ENCODE data around the gene PDGFRB.

The PDGFRB gene

DNA sequence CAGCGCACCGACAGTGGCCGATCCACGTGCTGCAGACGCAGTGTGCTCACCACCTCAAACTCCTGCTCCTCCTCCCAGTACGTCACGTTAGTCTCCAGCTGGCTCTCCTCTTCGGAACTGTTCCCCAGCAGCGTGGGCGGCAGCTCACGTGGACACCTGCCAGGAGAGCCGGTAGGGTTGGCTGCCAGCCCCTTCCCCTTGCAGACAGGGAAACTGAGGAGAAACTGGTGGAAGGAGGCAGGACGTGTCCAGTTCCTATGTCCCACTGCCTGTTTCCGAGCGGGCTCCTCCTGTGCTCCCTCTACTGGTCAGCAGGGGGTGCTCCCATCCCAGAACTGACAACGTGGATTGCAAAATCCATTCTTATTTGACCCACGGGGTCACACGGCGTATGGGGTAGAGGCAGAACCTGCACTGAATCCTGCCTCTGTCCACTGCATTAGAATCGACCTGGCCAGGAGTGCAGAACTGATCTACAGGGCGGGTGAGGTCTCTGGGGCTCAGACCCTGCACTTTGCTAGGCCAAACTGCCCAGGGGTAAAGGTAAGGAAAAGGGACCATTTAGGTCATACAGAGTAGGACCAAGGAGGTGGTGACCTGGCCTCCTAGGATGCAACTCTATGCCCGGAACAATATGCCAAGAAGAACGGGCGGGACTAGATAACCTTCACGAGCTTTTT is 25.7 kb downstream of the PDGFRB start:
- no peak for DNase-seq (ENCODE audit: low read depth)

GRCh38 chr5:150129454-150129812 is 26.2 kb downstream of the PDGFRB start:
- DNase-seq (ENCODE audit: low read depth) = no peak

- no peak for DNase-seq (ENCODE audit: low read depth)
These were observed 28.8 kb downstream of the PDGFRB start for GRCh38 chr5:150126921-150127265.

DNA sequence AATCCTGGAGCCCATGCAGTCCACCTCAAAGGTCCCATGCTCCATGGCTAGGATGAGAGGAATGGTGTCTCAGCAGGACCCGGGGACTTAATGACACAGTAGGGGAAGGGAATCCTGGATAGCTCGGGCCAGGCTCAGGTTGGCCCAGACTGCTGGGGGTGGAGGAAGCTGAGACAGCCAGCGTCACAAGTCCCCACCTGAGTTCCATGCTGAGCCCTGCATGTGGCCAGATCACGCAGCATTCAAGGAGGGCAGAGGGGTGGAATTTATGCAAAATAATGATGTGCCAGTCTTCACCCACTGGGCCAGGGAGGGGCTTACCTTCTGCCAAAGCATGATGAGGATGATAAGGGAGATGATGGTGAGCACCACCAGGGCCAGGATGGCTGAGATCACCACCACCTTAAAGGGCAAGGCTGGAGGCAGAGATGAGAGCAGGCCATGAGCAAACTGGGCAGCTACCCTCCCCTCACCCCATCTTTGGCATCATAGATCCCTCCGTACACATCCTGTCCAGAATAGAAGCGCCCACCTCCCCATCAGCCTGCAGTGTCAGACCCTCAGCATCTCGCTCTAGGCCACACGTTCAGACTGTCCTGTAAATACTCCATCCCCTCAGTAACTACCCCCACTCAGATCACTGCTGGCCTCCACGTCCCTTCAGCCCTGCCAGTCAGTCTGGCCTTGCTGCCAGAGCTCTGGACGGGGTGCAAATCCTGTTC is 29.3 kb downstream of the PDGFRB start:
- DNase-seq (ENCODE audit: low read depth) = no peak

DNA sequence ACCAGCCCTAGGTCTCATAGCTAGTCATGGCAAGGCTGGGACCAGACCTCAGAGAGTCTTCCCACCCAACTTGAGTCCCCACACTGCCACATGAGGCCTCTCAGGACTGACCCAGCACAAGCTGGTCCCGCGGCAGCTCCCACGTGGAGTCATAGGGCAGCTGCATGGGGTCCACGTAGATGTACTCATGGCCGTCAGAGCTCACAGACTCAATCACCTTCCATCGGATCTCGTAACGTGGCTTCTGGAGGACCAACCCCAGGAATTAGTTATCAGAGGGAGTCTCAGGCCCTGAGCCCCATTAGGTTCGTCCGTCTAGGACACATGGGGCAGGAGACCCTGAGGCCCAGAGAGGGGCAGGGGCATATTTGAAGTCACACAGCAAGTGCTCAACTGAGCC is 30.3 kb downstream of the PDGFRB start:
- DNase-seq (ENCODE audit: low read depth) = no peak

GRCh38 chr5:150124596-150124995 is 31.0 kb downstream of the PDGFRB start:
- DNase-seq (ENCODE audit: low read depth) = no peak

DNA sequence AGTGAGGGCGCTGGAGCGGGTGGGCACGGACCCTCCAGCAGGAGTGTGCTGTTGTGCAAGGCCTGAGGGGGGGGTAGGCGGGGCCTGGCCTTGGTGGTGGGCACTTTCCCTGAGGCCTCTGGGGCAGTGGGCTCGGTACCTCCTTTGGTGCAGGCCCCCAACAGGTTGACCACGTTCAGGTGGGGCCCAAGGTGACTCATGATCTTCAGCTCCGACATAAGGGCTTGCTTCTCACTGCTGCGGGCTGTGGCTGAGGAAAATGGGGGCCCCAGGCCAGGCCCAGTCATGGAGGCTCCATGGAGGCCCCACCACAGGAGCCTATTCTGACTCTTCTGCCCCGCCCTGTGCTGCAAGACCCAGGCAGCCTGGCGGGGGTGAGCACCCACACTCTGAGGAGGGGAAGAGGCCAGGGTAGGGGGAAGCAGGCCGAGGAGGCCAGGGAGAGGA is 31.5 kb downstream of the PDGFRB start:
- no peak for DNase-seq (ENCODE audit: low read depth)

- no peak for DNase-seq (ENCODE audit: low read depth)
These were observed 32.1 kb downstream of the PDGFRB start for GRCh38 chr5:150123542-150123941.

DNA sequence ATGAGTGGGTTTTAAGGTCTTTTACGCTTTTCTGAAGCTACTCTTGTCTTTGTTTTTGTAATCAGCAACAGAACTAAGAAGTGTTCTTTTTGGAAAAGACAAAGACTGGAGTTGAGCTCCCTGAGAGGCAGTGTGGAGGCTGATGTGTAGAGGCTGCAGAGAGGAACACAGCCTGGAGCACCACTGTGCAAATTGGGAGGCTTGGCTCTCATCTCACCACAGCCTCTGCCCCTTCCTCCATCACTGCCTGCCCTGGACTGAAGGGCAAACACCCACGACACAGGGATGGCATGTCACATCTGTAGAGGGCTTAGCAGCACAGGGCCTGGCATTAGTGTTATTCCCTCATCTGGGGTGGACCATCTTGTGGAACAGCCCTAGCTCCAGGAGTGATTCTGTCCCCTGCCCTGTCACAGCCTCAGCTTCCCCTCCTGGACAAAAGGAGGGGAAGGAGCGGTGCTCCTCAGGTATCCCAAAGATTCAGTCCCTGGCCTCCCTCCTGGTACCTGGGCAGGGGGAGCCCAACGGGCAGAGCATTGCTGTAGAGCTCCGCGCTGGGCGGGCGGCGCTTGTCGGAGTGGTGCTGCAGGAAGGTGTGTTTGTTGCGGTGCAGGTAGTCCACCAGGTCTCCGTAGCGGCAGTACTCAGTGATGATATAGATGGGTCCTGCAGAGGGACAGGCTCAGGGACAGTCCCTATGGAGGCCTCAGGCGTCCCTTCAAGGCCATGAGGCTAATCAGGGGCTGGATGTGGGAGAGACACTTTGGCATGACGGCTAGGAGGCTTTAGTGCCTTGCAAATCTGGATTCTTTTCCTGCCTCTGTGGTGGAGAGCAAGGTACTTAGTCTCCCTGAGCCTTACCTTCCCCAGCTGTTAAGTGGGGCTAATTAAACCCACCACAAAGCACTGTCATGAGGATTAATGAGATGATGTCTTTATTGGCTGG is 32.8 kb downstream of the PDGFRB start:
- no peak for DNase-seq (ENCODE audit: low read depth)

- DNase-seq (ENCODE audit: low read depth) = no peak
These were observed 33.5 kb downstream of the PDGFRB start for GRCh38 chr5:150122158-150122510.

DNA sequence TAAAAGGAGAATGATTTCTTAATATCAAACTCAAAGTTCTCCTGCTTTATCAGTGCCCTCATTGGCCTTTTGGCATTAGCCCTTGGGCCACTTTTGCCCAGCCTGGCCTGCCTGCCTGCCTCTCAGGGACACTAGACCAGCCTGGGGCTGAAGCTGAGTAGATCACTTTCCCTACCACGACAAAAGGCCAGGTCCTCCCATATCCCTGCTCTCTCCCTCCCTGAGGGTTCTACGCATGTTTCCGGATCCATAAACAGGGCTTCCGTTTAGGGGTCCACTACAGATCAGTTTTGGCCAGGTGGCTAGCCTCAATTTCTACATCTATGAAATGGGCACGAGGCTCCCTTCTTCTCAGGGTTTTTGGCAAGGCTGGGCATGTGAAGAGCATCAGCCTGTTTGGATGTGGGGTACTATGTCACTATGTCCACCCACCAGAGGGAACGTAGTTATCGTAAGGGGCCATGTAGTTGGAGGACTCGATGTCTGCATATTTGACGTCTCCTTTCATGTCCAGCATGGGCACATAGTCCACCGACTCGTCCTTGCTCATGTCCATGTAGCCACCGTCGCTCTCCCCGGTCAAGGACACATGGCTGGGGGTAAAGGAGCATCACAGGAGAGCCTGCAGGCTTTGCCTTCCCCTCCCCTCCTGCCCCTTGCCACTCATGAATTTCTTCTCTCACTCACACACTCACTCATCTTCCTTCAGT is 34.0 kb downstream of the PDGFRB start:
- no peak for DNase-seq (ENCODE audit: low read depth)

- no peak for DNase-seq (ENCODE audit: low read depth)
These were observed 34.8 kb downstream of the PDGFRB start for GRCh38 chr5:150120617-150121447.

- DNase-seq (ENCODE audit: low read depth) = no peak
These were observed 35.6 kb downstream of the PDGFRB start for GRCh38 chr5:150120062-150120441.

DNA sequence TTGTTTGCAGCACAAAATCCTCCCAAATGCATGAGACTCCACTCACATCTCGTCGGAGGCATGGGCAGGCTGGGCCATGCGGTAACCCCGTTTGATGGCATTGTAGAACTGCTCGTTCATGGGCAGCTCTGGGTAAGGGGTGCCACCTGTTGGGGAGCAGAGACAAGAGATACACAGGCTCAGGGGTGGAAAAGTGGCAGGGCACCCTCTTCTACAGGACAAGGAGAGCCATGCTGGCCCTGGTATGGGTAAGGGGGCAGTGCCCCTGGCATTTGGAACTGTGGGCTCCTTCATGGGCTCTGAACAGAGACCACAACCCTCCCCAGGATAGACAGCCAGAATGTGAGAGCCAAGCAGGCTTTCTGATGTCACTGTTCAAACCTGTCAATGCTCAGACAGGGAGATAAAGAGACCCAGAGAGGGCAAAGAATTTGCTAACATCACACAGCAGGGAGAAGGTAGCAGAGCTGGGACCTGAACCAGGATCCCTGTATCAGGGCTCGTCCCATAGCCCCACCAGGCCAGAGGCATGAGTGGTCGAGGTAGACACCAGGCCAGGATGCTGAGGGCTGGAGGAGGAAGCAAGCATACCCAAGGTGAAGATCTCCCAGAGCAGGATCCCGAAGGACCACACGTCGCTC is 36.1 kb downstream of the PDGFRB start:
- DNase-seq (ENCODE audit: low read depth) = no peak

DNA sequence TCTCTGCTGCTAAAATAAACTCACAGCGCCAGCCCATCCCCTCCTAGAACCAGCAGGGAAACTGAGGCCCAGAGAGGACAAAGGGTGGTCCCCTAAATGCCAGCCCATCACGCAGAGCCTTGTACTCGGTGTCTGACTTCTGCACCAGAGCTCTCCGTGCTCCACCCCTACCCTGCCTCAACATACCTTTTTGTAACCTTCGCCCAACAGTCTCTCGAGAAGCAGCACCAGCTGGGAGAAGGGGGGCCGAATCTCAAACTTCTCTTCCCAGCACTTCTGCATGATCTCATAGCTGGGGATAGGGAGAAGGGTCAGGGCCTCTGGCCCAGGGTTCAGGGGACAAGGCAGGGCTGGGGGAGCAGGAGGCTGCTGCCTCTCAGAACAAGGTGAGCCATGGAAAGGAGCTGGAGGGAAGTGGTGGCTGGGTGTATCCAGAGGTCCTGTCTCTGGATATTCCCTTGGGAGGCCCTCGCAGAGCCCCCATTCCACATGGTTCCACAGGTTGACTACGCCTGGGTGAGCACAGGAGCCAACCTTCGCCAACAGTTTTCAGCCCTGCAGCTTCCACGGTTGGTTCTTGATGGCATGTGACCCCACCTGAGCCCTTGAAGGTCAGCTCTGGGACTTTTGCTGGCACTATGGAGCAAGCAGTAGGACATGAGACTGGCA is 37.0 kb downstream of the PDGFRB start:
- no peak for DNase-seq (ENCODE audit: low read depth)

- DNase-seq (ENCODE audit: low read depth) = no peak
These were observed 37.6 kb downstream of the PDGFRB start for GRCh38 chr5:150117945-150118560.

- no peak for DNase-seq (ENCODE audit: low read depth)
These were observed 38.8 kb downstream of the PDGFRB start for GRCh38 chr5:150116667-150117400.

- no peak for DNase-seq (ENCODE audit: low read depth)
These were observed 40.8 kb downstream of the PDGFRB start for GRCh38 chr5:150114773-150115408.

All from HS-5 (cell line).